ENCODE data around the gene PRKN. TPM values are rescaled to one million over a fixed set of nuclear protein-coding genes. Genes with fewer than 3 reads are reported as not detected.

PRKN gene
- total RNA-seq, 4 donors from 2014 or later = 9.6 to 17.0 (median 11.6) TPM

DNA sequence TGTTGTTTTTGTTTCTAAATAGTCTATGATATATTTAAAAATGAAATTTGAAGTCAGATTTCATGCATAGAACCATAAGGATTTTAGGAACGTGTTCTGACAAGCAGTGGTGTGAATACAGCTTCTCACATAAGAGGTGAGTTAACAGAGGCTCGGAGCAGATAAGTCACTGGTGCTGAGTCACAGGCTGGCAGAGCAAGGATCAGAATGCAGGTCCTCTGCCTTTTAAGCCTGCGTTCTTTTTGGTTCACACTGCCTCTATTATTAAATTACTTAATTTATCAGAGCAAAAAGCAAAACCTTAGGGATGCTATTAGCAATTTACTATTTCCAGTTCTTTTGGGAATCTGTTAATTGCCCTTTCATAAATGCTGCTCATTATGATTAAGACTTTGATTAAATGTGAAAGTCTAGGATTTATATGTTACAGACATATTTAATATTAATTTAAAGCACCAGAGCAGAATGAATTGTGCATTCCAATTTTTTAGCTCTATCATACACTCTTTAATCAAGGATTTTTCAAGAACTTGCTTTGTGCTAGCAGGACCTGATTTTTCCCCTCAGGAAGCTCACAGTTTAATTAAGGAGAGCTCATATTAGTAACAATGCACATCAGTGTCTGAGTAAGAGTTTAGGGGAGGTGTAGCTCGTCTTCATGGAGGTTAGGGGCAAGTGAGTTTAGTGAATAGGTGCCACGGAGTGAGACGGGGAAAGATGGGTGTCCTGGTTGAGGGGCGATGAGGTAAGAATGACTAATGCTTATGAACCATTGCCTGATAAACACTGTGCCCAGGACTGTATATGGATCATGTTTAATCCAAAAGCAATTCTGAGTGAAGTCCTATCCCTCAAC, 1241.0 kb downstream of the PRKN start:
- TF ChIP-seq, protein P1, sequence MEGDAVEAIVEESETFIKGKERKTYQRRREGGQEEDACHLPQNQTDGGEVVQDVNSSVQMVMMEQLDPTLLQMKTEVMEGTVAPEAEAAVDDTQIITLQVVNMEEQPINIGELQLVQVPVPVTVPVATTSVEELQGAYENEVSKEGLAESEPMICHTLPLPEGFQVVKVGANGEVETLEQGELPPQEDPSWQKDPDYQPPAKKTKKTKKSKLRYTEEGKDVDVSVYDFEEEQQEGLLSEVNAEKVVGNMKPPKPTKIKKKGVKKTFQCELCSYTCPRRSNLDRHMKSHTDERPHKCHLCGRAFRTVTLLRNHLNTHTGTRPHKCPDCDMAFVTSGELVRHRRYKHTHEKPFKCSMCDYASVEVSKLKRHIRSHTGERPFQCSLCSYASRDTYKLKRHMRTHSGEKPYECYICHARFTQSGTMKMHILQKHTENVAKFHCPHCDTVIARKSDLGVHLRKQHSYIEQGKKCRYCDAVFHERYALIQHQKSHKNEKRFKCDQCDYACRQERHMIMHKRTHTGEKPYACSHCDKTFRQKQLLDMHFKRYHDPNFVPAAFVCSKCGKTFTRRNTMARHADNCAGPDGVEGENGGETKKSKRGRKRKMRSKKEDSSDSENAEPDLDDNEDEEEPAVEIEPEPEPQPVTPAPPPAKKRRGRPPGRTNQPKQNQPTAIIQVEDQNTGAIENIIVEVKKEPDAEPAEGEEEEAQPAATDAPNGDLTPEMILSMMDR (IDR thresholded peaks at IDR 0.05; ENCODE audit: low read depth) = no peak

DNA sequence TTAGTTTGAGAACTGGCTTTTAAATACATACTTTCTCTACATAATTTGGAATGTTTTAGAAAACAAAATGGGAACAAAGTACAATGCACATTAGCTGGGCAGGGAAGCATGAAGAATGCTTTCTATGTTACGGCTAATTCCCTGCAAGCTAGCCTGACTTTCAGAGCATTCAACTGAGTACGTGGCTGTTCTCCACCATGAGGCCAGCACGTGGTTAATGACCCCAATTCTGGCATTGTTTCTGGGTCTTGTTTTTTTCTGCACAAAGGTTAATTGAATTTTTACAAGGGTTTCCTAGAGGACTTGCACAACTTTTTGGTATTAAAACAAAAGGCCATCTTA, 1245.1 kb downstream of the PRKN start:
- TF ChIP-seq, protein P1 (IDR thresholded peaks at IDR 0.05; ENCODE audit: low read depth) = no peak

GRCh38 chr6:161481786-161482516, 1245.6 kb downstream of the PRKN start:
- TF ChIP-seq, protein P1 (IDR thresholded peaks at IDR 0.05; ENCODE audit: low read depth) = no peak

GRCh38 chr6:161480421-161481155, 1247.0 kb downstream of the PRKN start:
- TF ChIP-seq, protein P1 (IDR thresholded peaks at IDR 0.05; ENCODE audit: low read depth) = no peak

DNA sequence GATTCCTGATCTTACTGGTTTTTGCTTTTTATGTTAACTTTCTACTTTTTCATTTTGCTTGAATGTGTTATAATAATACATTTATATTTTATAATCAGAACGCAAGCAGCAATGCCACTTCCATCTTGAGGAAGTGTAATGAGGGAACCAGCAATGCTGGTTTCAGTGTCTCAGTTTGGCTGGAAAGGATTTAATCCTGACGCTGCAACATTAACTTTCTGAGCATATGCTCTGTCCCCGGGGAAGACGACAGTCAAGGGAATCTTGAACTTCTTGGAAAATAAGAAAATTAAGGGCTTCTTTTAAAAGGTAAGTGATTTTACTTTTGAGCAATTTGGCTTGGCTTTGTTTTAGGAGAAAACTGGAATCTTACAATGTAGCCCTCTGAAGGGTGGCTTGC, 1248.2 kb downstream of the PRKN start:
- TF ChIP-seq, protein P1 (IDR thresholded peaks at IDR 0.05; ENCODE audit: low read depth) = no peak

GRCh38 chr6:161477876-161478425, 1249.6 kb downstream of the PRKN start:
- TF ChIP-seq, protein P1 (IDR thresholded peaks at IDR 0.05; ENCODE audit: low read depth) = no peak
